Activated naive CD4-positive, alpha-beta T cell treated with anti-CD3 and anti-CD28 coated beads, Interleukin-2, amount 10 ng/mL, durations not matched to agents 7 days and 5 days (primary cell): ENCODE measurements around the gene SARDH.

Experiments
- CTCF ChIA-PET: fragments of 350-600 bp; sonication (Branson Sonifier 250); formaldehyde crosslinking; loops from one replicate; lab custom pipeline; 2021; ENCODE audit warnings: antibody characterized with exemption; lab: Charles Lee
- DNase-seq: peaks from one replicate; pipeline ENCODE4 v3.0.0-alpha.2; 2020
- H3K27ac Mint-ChIP-seq: one replicate; pipeline ENCODE4 v1.8.0; 2021; ENCODE audit warnings: mild to moderate bottlenecking, moderate library complexity, mixed read lengths
- H3K27me3 Mint-ChIP-seq: one replicate; pipeline ENCODE4 v1.8.0; 2021; ENCODE audit warnings: mild to moderate bottlenecking, mixed read lengths
- H3K36me3 Mint-ChIP-seq: one replicate; pipeline ENCODE4 v1.8.0; 2021; ENCODE audit warnings: mixed read lengths
- H3K4me1 Mint-ChIP-seq: one replicate; pipeline ENCODE4 v1.8.0; 2021; ENCODE audit warnings: mixed read lengths
- H3K4me3 Mint-ChIP-seq: one replicate; pipeline ENCODE4 v1.8.0; 2021; ENCODE audit warnings: mild to moderate bottlenecking, moderate library complexity, mixed read lengths
- H3K9me3 Mint-ChIP-seq: one replicate; pipeline ENCODE4 v1.8.0; 2021; ENCODE audit warnings: mixed read lengths

Gene SARDH

GRCh38 chr9:133737774-133738639, at the start of gene SARDH:
Gene SARDH (minus strand): TSS chr9:133738352. CDS start chr9:133734173, 4,179 bp downstream.
- DNase-seq = peak; percentile 46
- Mint-ChIP-seq H3K36me3 (no peaks in the 10 kb centered on the region), H3K27me3 (peaks cover 16% of the 10 kb centered on the region), H3K4me3 (no peak within 1 kb of the TSS), H3K27ac (no peak within 1 kb of the TSS), H3K4me1 (no peaks in the 10 kb centered on the region), H3K9me3 (no peaks in the 10 kb centered on the region)
- CTCF ChIA-PET = no interaction called here

GRCh38 chr9:133787754-133788025, 49.5 kb upstream of the SARDH start:
- CTCF ChIA-PET = no interaction called here
- peak; percentile 29 for DNase-seq
- Mint-ChIP-seq H3K4me1 (peaks cover 40% of the 10 kb centered on the region), H3K36me3 (no peaks in the 10 kb centered on the region), H3K9me3 (no peaks in the 10 kb centered on the region), H3K27ac (no peak overlapping the region), H3K27me3 (peaks cover 16% of the 10 kb centered on the region), H3K4me3 (no peak overlapping the region)

- no peak for DNase-seq
- Mint-ChIP-seq H3K4me3 (no peak overlapping the region), H3K9me3 (no peaks in the 10 kb centered on the region), H3K27ac (peak overlapping the region; percentile 72), H3K36me3 (no peaks in the 10 kb centered on the region), H3K27me3 (peaks cover 16% of the 10 kb centered on the region), H3K4me1 (peaks cover 37% of the 10 kb centered on the region)
- CTCF ChIA-PET = interaction anchor here (1.2 kb wide), 1 partner anchor 207 kb away, joined by 3 read pairs; no protein-coding TSS in a partner anchor
Measured at GRCh38 chr9:133786907-133787753, 49.0 kb upstream of the SARDH start.

GRCh38 chr9:133786371-133786753, 48.2 kb upstream of the SARDH start:
- H3K27me3 Mint-ChIP-seq = peaks cover 16% of the 10 kb centered on the region
- H3K4me3 Mint-ChIP-seq = no peak overlapping the region
- peaks cover 37% of the 10 kb centered on the region for H3K4me1 Mint-ChIP-seq
- CTCF ChIA-PET = interaction anchor here (1.2 kb wide), 1 partner anchor 207 kb away, joined by 3 read pairs; no protein-coding TSS in a partner anchor
- no peaks in the 10 kb centered on the region for H3K36me3 Mint-ChIP-seq
- H3K27ac Mint-ChIP-seq = peak overlapping the region; percentile 72
- no peak for DNase-seq
- no peaks in the 10 kb centered on the region for H3K9me3 Mint-ChIP-seq

- CTCF ChIA-PET = no interaction called here
- peaks cover 16% of the 10 kb centered on the region for H3K27me3 Mint-ChIP-seq
- peaks cover 37% of the 10 kb centered on the region for H3K4me1 Mint-ChIP-seq
Measured at GRCh38 chr9:133785753-133786370, 47.7 kb upstream of the SARDH start.

GRCh38 chr9:133784731-133785561, 46.8 kb upstream of the SARDH start:
- Mint-ChIP-seq H3K4me3 (no peak overlapping the region), H3K36me3 (no peaks in the 10 kb centered on the region), H3K9me3 (no peaks in the 10 kb centered on the region), H3K27me3 (peaks cover 16% of the 10 kb centered on the region), H3K4me1 (peaks cover 36% of the 10 kb centered on the region), H3K27ac (no peak overlapping the region)
- CTCF ChIA-PET = interaction anchor here (1.0 to 2.2 kb wide), 2 partner anchors 9 to 209 kb away, joined by 3 to 7 read pairs; no protein-coding TSS in a partner anchor
- no peak for DNase-seq

More at GRCh38 chr9:133785753-133786370, 47.7 kb upstream of the SARDH start:
- Mint-ChIP-seq H3K27ac (peak overlapping the region; percentile 72), H3K4me3 (no peak overlapping the region), H3K9me3 (no peaks in the 10 kb centered on the region), H3K36me3 (no peaks in the 10 kb centered on the region)
- DNase-seq = no peak

GRCh38 chr9:133783331-133783731, 45.2 kb upstream of the SARDH start:
- Mint-ChIP-seq H3K4me1 (peaks cover 25% of the 10 kb centered on the region), H3K27ac (no peak overlapping the region)
- CTCF ChIA-PET = interaction anchor here (0.8 to 3.7 kb wide), 6 partner anchors 13 to 249 kb away, joined by 3 to 107 read pairs (median 4); no protein-coding TSS in a partner anchor

GRCh38 chr9:133782157-133783130, 44.3 kb upstream of the SARDH start:
- Mint-ChIP-seq H3K4me1 (peaks cover 22% of the 10 kb centered on the region), H3K27ac (no peak overlapping the region), H3K27me3 (no peaks in the 10 kb centered on the region), H3K4me3 (no peak overlapping the region), H3K9me3 (no peaks in the 10 kb centered on the region), H3K36me3 (no peaks in the 10 kb centered on the region)
- CTCF ChIA-PET = interaction anchor here (0.8 to 3.7 kb wide), 13 partner anchors 11 to 317 kb away, joined by 3 to 107 read pairs (median 4); no protein-coding TSS in a partner anchor
- DNase-seq = peak; percentile 85

More at GRCh38 chr9:133783331-133783731, 45.2 kb upstream of the SARDH start:
- Mint-ChIP-seq H3K27me3 (peaks cover under 1% of the 10 kb centered on the region), H3K9me3 (no peaks in the 10 kb centered on the region), H3K36me3 (no peaks in the 10 kb centered on the region), H3K4me3 (no peak overlapping the region)
- no peak for DNase-seq

- Mint-ChIP-seq H3K27ac (no peak overlapping the region), H3K36me3 (no peaks in the 10 kb centered on the region)
- CTCF ChIA-PET = interaction anchor here (1.0 to 3.7 kb wide), 8 partner anchors 11 to 317 kb away, joined by 3 to 107 read pairs (median 5); no protein-coding TSS in a partner anchor
Measured at GRCh38 chr9:133781828-133782135, 43.6 kb upstream of the SARDH start.

GRCh38 chr9:133780962-133781827, 43.0 kb upstream of the SARDH start:
- no peak for DNase-seq
- no peaks in the 10 kb centered on the region for H3K36me3 Mint-ChIP-seq
- no peak overlapping the region for H3K27ac Mint-ChIP-seq

More at GRCh38 chr9:133781828-133782135, 43.6 kb upstream of the SARDH start:
- DNase-seq = no peak
- no peaks in the 10 kb centered on the region for H3K27me3 Mint-ChIP-seq
- no peaks in the 10 kb centered on the region for H3K9me3 Mint-ChIP-seq
- peaks cover 16% of the 10 kb centered on the region for H3K4me1 Mint-ChIP-seq
- H3K4me3 Mint-ChIP-seq = no peak overlapping the region

GRCh38 chr9:133780404-133780945, 42.3 kb upstream of the SARDH start:
- DNase-seq = no peak
- H3K36me3 Mint-ChIP-seq = no peaks in the 10 kb centered on the region
- H3K4me1 Mint-ChIP-seq = peaks cover 2% of the 10 kb centered on the region
- H3K4me3 Mint-ChIP-seq = no peak overlapping the region
- no peak overlapping the region for H3K27ac Mint-ChIP-seq
- H3K27me3 Mint-ChIP-seq = no peaks in the 10 kb centered on the region
- H3K9me3 Mint-ChIP-seq = peaks cover under 1% of the 10 kb centered on the region
- CTCF ChIA-PET = interaction anchor here (0.8 to 3.7 kb wide), 3 partner anchors 10 to 214 kb away, joined by 3 to 107 read pairs (median 5); no protein-coding TSS in a partner anchor

More at GRCh38 chr9:133780962-133781827, 43.0 kb upstream of the SARDH start:
- CTCF ChIA-PET = interaction anchor here (0.7 to 3.7 kb wide), 7 partner anchors 11 to 318 kb away, joined by 3 to 107 read pairs (median 5); no protein-coding TSS in a partner anchor
- H3K27me3 Mint-ChIP-seq = no peaks in the 10 kb centered on the region
- no peaks in the 10 kb centered on the region for H3K9me3 Mint-ChIP-seq
- H3K4me3 Mint-ChIP-seq = no peak overlapping the region
- H3K4me1 Mint-ChIP-seq = peaks cover 10% of the 10 kb centered on the region
